GM19467 (cell line): Measurements from ENCODE around the gene HCFC1R1.

ENCODE experiments used
- ATAC-seq: cut with Tn5 transposase; IDR thresholded peaks from one replicate; pipeline ENCODE4 v1.9.1; 2021; ENCODE audit warnings: mild to moderate bottlenecking, moderate library complexity; ENCODE audit not compliant: unreplicated experiment

HCFC1R1 gene

GRCh38 chr16:2979669-2980226 lies 44.0 kb downstream of the HCFC1R1 start:
- peak; percentile 15 for ATAC-seq

GRCh38 chr16:2977440-2977839 lies 46.3 kb downstream of the HCFC1R1 start:
- no peak for ATAC-seq

- no peak for ATAC-seq
Measured at GRCh38 chr16:2976673-2977072, 47.1 kb downstream of the HCFC1R1 start.

- ATAC-seq: no peak
Measured at GRCh38 chr16:2976201-2976600, 47.5 kb downstream of the HCFC1R1 start.

- no peak for ATAC-seq
Measured at GRCh38 chr16:2975161-2975795, 48.5 kb downstream of the HCFC1R1 start.

GRCh38 chr16:2974319-2975056 lies 49.3 kb downstream of the HCFC1R1 start:
- no peak for ATAC-seq

GRCh38 chr16:2973605-2974318 lies 50.0 kb downstream of the HCFC1R1 start:
- ATAC-seq: no peak

GRCh38 chr16:2973093-2973492 lies 50.6 kb downstream of the HCFC1R1 start:
- ATAC-seq: no peak
